ENCODE results near the gene GCC2. TPM values are rescaled to one million over a fixed set of nuclear protein-coding genes. Genes with fewer than 3 reads are reported as not detected.

Gene GCC2
- total and polyA plus RNA-seq, 2 of the 8 experiments (the other 6 are each of a cell fraction or from before 2014, with no cell fraction given), result 4.6 to 54.9 TPM

DNA sequence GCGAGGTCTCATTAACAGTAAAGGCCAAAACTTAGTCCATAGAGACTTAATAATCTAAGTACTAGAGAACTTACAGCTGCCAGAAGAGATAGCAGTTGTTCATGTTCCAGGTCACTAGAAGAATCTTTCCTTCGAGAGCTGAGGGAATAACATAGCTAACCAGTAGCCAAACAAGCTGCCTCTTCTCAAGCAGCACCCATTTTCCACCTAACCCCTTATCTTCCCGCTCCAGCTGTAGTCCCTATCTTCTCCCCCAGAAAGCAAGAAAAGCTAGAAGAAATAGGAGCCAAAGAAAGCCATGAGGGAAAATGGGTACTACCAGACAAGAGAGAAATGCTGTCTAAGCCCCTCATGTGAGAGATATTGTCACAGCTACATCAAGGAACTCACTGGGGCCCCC, 47.2 kb upstream of the GCC2 start (continued):
- TF ChIP-seq, protein P1, sequence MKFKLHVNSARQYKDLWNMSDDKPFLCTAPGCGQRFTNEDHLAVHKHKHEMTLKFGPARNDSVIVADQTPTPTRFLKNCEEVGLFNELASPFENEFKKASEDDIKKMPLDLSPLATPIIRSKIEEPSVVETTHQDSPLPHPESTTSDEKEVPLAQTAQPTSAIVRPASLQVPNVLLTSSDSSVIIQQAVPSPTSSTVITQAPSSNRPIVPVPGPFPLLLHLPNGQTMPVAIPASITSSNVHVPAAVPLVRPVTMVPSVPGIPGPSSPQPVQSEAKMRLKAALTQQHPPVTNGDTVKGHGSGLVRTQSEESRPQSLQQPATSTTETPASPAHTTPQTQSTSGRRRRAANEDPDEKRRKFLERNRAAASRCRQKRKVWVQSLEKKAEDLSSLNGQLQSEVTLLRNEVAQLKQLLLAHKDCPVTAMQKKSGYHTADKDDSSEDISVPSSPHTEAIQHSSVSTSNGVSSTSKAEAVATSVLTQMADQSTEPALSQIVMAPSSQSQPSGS (IDR thresholded peaks at IDR 0.05; ENCODE audit: low read length), result no peak
- TF ChIP-seq RBBP5 (IDR thresholded peaks at IDR 0.05; ENCODE audit: borderline replicate concordance, low read depth, low read length) (no peak), SUZ12 (IDR thresholded peaks at IDR 0.05; ENCODE audit: low read length) (no peak)
